ENCODE measurements around the gene KHNYN.

The KHNYN gene

GRCh38 chr14:24403294-24403998 lies 26.3 kb upstream of the KHNYN start:
- H3K9ac ChIP-seq (ENCODE audit: low read length): no peak overlapping the region
- no peaks in the 10 kb centered on the region for H3K9me3 ChIP-seq (ENCODE audit: control insufficient read depth, insufficient read depth, low read depth, low read length)
- H3K27ac ChIP-seq (ENCODE audit: low read depth, low read length): no peak overlapping the region
- no peak overlapping the region for H3K4me3 ChIP-seq (ENCODE audit: low read depth, low read length)
- H3K4me1 ChIP-seq (ENCODE audit: control insufficient read depth, insufficient read depth, low read length): peaks cover 29% of the 10 kb centered on the region; the same call in 1 of the 2 replicates
- H3K27me3 ChIP-seq (ENCODE audit: control insufficient read depth, insufficient read depth, low read length): peaks cover 10% of the 10 kb centered on the region; the same call in 1 of the 2 replicates
- 0 out of 2 replicates have a peak, but pooled peaks cover 3% of the 10 kb centered on the region for H3K36me3 ChIP-seq (ENCODE audit: control insufficient read depth, insufficient read depth, low read length)

GRCh38 chr14:24404814-24405213 lies 24.9 kb upstream of the KHNYN start:
- Histone ChIP-seq H3K27me3 (ENCODE audit: control insufficient read depth, insufficient read depth, low read length) (peaks cover 7% of the 10 kb centered on the region; the same call in 1 of the 2 replicates), H3K9ac (ENCODE audit: low read length) (no peak overlapping the region), H3K9me3 (ENCODE audit: control insufficient read depth, insufficient read depth, low read depth, low read length) (no peaks in the 10 kb centered on the region), H3K36me3 (ENCODE audit: control insufficient read depth, insufficient read depth, low read length) (0 out of 2 replicates have a peak, but pooled peaks cover 5% of the 10 kb centered on the region), H3K4me3 (ENCODE audit: low read depth, low read length) (no peak overlapping the region), H3K4me1 (ENCODE audit: control insufficient read depth, insufficient read depth, low read length) (peaks cover 23% of the 10 kb centered on the region; the same call in 1 of the 2 replicates), H3K27ac (ENCODE audit: low read depth, low read length) (no peak overlapping the region)

- 0 out of 2 replicates have a peak, but pooled peaks cover 5% of the 10 kb centered on the region for H3K36me3 ChIP-seq (ENCODE audit: control insufficient read depth, insufficient read depth, low read length)
- peaks cover 17% of the 10 kb centered on the region; the same call in 1 of the 2 replicates for H3K4me1 ChIP-seq (ENCODE audit: control insufficient read depth, insufficient read depth, low read length)
- no peak overlapping the region for H3K27ac ChIP-seq (ENCODE audit: low read depth, low read length)
- H3K9ac ChIP-seq (ENCODE audit: low read length): no peak overlapping the region
- H3K9me3 ChIP-seq (ENCODE audit: control insufficient read depth, insufficient read depth, low read depth, low read length): no peaks in the 10 kb centered on the region
- H3K4me3 ChIP-seq (ENCODE audit: low read depth, low read length): no peak overlapping the region
- no peaks in the 10 kb centered on the region for H3K27me3 ChIP-seq (ENCODE audit: control insufficient read depth, insufficient read depth, low read length)
These were observed 23.3 kb upstream of the KHNYN start for GRCh38 chr14:24406416-24406815.

- peaks cover 8% of the 10 kb centered on the region; the same call in 1 of the 2 replicates for H3K36me3 ChIP-seq (ENCODE audit: control insufficient read depth, insufficient read depth, low read length)
- no peak overlapping the region for H3K27ac ChIP-seq (ENCODE audit: low read depth, low read length)
- no peaks in the 10 kb centered on the region for H3K27me3 ChIP-seq (ENCODE audit: control insufficient read depth, insufficient read depth, low read length)
- no peak overlapping the region for H3K9ac ChIP-seq (ENCODE audit: low read length)
- H3K4me3 ChIP-seq (ENCODE audit: low read depth, low read length): no peak overlapping the region
- no peaks in the 10 kb centered on the region for H3K9me3 ChIP-seq (ENCODE audit: control insufficient read depth, insufficient read depth, low read depth, low read length)
- H3K4me1 ChIP-seq (ENCODE audit: control insufficient read depth, insufficient read depth, low read length): peaks cover 16% of the 10 kb centered on the region; the same call in 1 of the 2 replicates
These were observed 22.0 kb upstream of the KHNYN start for GRCh38 chr14:24407608-24408325.

- H3K27me3 ChIP-seq (ENCODE audit: control insufficient read depth, insufficient read depth, low read length): no peaks in the 10 kb centered on the region
- peaks cover 7% of the 10 kb centered on the region; the same call in 1 of the 2 replicates for H3K4me1 ChIP-seq (ENCODE audit: control insufficient read depth, insufficient read depth, low read length)
- no peak overlapping the region for H3K27ac ChIP-seq (ENCODE audit: low read depth, low read length)
- H3K4me3 ChIP-seq (ENCODE audit: low read depth, low read length): no peak overlapping the region
- no peak overlapping the region for H3K9ac ChIP-seq (ENCODE audit: low read length)
- peaks cover 10% of the 10 kb centered on the region; the same call in 1 of the 2 replicates for H3K36me3 ChIP-seq (ENCODE audit: control insufficient read depth, insufficient read depth, low read length)
- H3K9me3 ChIP-seq (ENCODE audit: control insufficient read depth, insufficient read depth, low read depth, low read length): no peaks in the 10 kb centered on the region
These were observed 21.0 kb upstream of the KHNYN start for GRCh38 chr14:24408764-24409163.

- H3K27ac ChIP-seq (ENCODE audit: low read depth, low read length): no peak overlapping the region
- no peaks in the 10 kb centered on the region for H3K27me3 ChIP-seq (ENCODE audit: control insufficient read depth, insufficient read depth, low read length)
- H3K36me3 ChIP-seq (ENCODE audit: control insufficient read depth, insufficient read depth, low read length): peaks cover 13% of the 10 kb centered on the region
- H3K9ac ChIP-seq (ENCODE audit: low read length): no peak overlapping the region
- H3K4me1 ChIP-seq (ENCODE audit: control insufficient read depth, insufficient read depth, low read length): peaks cover 7% of the 10 kb centered on the region; the same call in 1 of the 2 replicates
- no peak overlapping the region for H3K4me3 ChIP-seq (ENCODE audit: low read depth, low read length)
- H3K9me3 ChIP-seq (ENCODE audit: control insufficient read depth, insufficient read depth, low read depth, low read length): no peaks in the 10 kb centered on the region
These were observed 20.6 kb upstream of the KHNYN start for GRCh38 chr14:24409192-24409591.

GRCh38 chr14:24409956-24410355 lies 19.8 kb upstream of the KHNYN start:
- Histone ChIP-seq H3K9me3 (ENCODE audit: control insufficient read depth, insufficient read depth, low read depth, low read length) (no peaks in the 10 kb centered on the region), H3K4me3 (ENCODE audit: low read depth, low read length) (no peak overlapping the region), H3K9ac (ENCODE audit: low read length) (no peak overlapping the region), H3K36me3 (ENCODE audit: control insufficient read depth, insufficient read depth, low read length) (peaks cover 17% of the 10 kb centered on the region), H3K27me3 (ENCODE audit: control insufficient read depth, insufficient read depth, low read length) (no peaks in the 10 kb centered on the region), H3K27ac (ENCODE audit: low read depth, low read length) (no peak overlapping the region), H3K4me1 (ENCODE audit: control insufficient read depth, insufficient read depth, low read length) (peaks cover 1% of the 10 kb centered on the region; the same call in 1 of the 2 replicates)

GRCh38 chr14:24411443-24412389 lies 18.0 kb upstream of the KHNYN start:
- no peaks in the 10 kb centered on the region for H3K9me3 ChIP-seq (ENCODE audit: control insufficient read depth, insufficient read depth, low read depth, low read length)
- no peak overlapping the region for H3K27ac ChIP-seq (ENCODE audit: low read depth, low read length)
- no peak overlapping the region for H3K4me3 ChIP-seq (ENCODE audit: low read depth, low read length)
- H3K9ac ChIP-seq (ENCODE audit: low read length): no peak overlapping the region
- no peaks in the 10 kb centered on the region for H3K27me3 ChIP-seq (ENCODE audit: control insufficient read depth, insufficient read depth, low read length)
- H3K36me3 ChIP-seq (ENCODE audit: control insufficient read depth, insufficient read depth, low read length): peaks cover 20% of the 10 kb centered on the region
- H3K4me1 ChIP-seq (ENCODE audit: control insufficient read depth, insufficient read depth, low read length): no peaks in the 10 kb centered on the region

- Histone ChIP-seq H3K27me3 (ENCODE audit: control insufficient read depth, insufficient read depth, low read length) (peaks cover 8% of the 10 kb centered on the region; the same call in 1 of the 2 replicates), H3K4me3 (ENCODE audit: low read depth, low read length) (no peak overlapping the region), H3K9me3 (ENCODE audit: control insufficient read depth, insufficient read depth, low read depth, low read length) (no peaks in the 10 kb centered on the region), H3K36me3 (ENCODE audit: control insufficient read depth, insufficient read depth, low read length) (peaks cover 15% of the 10 kb centered on the region), H3K4me1 (ENCODE audit: control insufficient read depth, insufficient read depth, low read length) (no peaks in the 10 kb centered on the region), H3K27ac (ENCODE audit: low read depth, low read length) (no peak overlapping the region), H3K9ac (ENCODE audit: low read length) (no peak overlapping the region)
These were observed 15.7 kb upstream of the KHNYN start for GRCh38 chr14:24414077-24414476.

GRCh38 chr14:24414732-24415420 lies 14.9 kb upstream of the KHNYN start:
- Histone ChIP-seq H3K27ac (ENCODE audit: low read depth, low read length) (no peak overlapping the region), H3K27me3 (ENCODE audit: control insufficient read depth, insufficient read depth, low read length) (peaks cover 11% of the 10 kb centered on the region; the same call in 1 of the 2 replicates), H3K4me1 (ENCODE audit: control insufficient read depth, insufficient read depth, low read length) (no peaks in the 10 kb centered on the region), H3K4me3 (ENCODE audit: low read depth, low read length) (no peak overlapping the region), H3K9ac (ENCODE audit: low read length) (no peak overlapping the region), H3K36me3 (ENCODE audit: control insufficient read depth, insufficient read depth, low read length) (peaks cover 15% of the 10 kb centered on the region), H3K9me3 (ENCODE audit: control insufficient read depth, insufficient read depth, low read depth, low read length) (no peaks in the 10 kb centered on the region)

All from HUES6 (cell line).